Uterus (tissue), 2 donors: ENCODE data around the gene PDCD2L.

Experiments used
- POLR2A ChIP-seq, 2 donors: fragments of 450-650 bp; IDR thresholded peaks; one replicate each; pipeline ENCODE4 v1.6.1; 2016; ENCODE audit warnings: antibody characterized with exemption in 2 of 2, mild to moderate bottlenecking in 1 of 2, moderate library complexity in 1 of 2
- TF ChIP-seq, protein P1 (sequence below), 4 experiments: fragments of 200-600 bp in 2 of 4; fragments of 450-650 bp in 2 of 4; sonication (generic) in 2 of 4; IDR thresholded peaks; one replicate each; pipeline ENCODE4 v1.5.1; 2016 to 2019; ENCODE audit warnings: antibody characterized with exemption in 4 of 4, mild to moderate bottlenecking in 2 of 4, moderate library complexity in 1 of 4

DNA sequence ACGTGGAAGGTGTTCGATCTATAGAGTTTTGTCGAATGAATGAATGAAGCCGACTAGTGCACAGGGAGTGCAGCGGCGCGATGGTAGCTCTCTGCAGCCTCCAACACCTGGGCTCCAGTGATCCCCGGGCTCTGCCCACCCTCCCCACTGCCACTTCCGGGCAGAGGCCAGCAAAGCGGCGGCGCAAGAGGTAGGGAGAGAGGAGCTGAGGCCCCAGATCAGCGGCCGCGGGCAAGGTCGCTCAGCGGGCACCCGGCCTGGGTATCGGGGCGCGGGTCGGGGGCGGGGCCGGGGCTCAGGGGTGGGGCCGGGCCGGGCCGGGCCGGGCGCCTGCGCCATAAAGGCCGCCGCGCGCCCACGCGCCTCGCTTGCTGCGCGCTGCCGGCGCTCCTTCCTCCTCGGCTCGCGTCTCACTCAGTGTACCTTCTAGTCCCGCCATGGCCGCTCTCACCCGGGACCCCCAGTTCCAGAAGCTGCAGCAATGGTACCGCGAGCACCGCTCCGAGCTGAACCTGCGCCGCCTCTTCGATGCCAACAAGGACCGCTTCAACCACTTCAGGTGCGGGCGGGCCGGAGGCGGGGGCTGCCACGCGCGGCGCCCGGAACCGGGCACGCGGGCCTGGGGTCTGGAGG lies 39.3 kb upstream of the PDCD2L start, which contains the start of gene GPI:
- TF ChIP-seq, protein P1, sequence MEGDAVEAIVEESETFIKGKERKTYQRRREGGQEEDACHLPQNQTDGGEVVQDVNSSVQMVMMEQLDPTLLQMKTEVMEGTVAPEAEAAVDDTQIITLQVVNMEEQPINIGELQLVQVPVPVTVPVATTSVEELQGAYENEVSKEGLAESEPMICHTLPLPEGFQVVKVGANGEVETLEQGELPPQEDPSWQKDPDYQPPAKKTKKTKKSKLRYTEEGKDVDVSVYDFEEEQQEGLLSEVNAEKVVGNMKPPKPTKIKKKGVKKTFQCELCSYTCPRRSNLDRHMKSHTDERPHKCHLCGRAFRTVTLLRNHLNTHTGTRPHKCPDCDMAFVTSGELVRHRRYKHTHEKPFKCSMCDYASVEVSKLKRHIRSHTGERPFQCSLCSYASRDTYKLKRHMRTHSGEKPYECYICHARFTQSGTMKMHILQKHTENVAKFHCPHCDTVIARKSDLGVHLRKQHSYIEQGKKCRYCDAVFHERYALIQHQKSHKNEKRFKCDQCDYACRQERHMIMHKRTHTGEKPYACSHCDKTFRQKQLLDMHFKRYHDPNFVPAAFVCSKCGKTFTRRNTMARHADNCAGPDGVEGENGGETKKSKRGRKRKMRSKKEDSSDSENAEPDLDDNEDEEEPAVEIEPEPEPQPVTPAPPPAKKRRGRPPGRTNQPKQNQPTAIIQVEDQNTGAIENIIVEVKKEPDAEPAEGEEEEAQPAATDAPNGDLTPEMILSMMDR (IDR thresholded peaks at IDR 0.05) = no peak
- TF ChIP-seq POLR2A (IDR thresholded peaks at IDR 0.05) = peak in 1 of 2 donors; percentile 37
